Measurements from ENCODE around the gene SLC41A3.

DNA sequence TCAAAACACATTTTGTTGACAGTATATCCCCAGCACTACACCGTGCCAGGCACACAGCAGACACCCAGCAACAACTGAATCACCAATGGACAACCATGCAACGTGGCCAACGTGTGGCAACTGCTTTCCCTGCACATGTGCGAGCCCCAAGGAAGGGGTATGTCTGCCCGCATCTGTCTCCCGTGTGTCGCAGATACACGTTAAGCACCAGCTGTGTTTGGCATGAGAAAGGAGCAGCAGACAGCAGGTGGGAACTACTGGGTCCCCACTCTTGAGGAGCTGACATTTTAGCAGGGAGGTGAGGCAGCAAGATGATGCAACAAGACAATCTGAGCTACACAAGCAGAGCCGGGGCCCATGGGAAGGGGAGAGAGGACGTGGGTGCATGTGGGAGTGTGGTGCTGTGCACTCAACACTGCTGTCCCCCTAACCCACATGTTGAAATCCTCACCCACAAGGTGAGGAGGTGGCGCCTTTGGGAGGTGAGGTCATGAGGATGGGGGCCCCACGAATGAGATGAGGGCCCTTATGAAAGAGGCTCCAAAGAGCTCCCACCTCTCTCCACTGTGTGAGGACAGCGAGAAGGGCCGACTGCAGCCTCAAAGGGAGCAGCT lies 58.7 kb downstream of the SLC41A3 start:
- TF ChIP-seq, protein P1, sequence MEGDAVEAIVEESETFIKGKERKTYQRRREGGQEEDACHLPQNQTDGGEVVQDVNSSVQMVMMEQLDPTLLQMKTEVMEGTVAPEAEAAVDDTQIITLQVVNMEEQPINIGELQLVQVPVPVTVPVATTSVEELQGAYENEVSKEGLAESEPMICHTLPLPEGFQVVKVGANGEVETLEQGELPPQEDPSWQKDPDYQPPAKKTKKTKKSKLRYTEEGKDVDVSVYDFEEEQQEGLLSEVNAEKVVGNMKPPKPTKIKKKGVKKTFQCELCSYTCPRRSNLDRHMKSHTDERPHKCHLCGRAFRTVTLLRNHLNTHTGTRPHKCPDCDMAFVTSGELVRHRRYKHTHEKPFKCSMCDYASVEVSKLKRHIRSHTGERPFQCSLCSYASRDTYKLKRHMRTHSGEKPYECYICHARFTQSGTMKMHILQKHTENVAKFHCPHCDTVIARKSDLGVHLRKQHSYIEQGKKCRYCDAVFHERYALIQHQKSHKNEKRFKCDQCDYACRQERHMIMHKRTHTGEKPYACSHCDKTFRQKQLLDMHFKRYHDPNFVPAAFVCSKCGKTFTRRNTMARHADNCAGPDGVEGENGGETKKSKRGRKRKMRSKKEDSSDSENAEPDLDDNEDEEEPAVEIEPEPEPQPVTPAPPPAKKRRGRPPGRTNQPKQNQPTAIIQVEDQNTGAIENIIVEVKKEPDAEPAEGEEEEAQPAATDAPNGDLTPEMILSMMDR (IDR thresholded peaks at IDR 0.05; ENCODE audit: insufficient read depth, low read depth, low read length), result no peak
- no peak for TF ChIP-seq EZH2 (IDR thresholded peaks at IDR 0.05; ENCODE audit: insufficient read depth, low read length)
